ENCODE measurements around the gene CA11. TPM values are rescaled to one million over a fixed set of nuclear protein-coding genes. Genes with fewer than 3 reads are reported as not detected.
A peak's percentile ranks its signal among the peaks of the same experiment; 100 is the strongest.

CA11 gene
- total and polyA plus RNA-seq, 12 donors, result 1.8 to 24.5 (median 3.8) TPM

- Histone ChIP-seq H3K27me3 (no peaks in the 10 kb centered on the region), H3K4me1 (peaks cover 0 to 12% (median 0%) of the 10 kb centered on the region in 9 donors), H3K36me3 (no peaks in the 10 kb centered on the region), H3K4me3 (no peak overlapping the region), H3K9me3 (peaks cover 0 to 4% (median 0%) of the 10 kb centered on the region in 11 donors), H3K27ac (no peak overlapping the region)
- ATAC-seq, result no peak
- WGBS, 2 donors, result 74 to 90% methylated on average over 5 of the region's 5 CpGs
- no peak for DNase-seq
- TF ChIP-seq, protein P1, sequence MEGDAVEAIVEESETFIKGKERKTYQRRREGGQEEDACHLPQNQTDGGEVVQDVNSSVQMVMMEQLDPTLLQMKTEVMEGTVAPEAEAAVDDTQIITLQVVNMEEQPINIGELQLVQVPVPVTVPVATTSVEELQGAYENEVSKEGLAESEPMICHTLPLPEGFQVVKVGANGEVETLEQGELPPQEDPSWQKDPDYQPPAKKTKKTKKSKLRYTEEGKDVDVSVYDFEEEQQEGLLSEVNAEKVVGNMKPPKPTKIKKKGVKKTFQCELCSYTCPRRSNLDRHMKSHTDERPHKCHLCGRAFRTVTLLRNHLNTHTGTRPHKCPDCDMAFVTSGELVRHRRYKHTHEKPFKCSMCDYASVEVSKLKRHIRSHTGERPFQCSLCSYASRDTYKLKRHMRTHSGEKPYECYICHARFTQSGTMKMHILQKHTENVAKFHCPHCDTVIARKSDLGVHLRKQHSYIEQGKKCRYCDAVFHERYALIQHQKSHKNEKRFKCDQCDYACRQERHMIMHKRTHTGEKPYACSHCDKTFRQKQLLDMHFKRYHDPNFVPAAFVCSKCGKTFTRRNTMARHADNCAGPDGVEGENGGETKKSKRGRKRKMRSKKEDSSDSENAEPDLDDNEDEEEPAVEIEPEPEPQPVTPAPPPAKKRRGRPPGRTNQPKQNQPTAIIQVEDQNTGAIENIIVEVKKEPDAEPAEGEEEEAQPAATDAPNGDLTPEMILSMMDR (IDR thresholded peaks at IDR 0.05), result no peak
- intact Hi-C loops (cut with DNase I), result no loop called here
Measured at GRCh38 chr19:48651683-48652048, 5.7 kb upstream of the CA11 start.

- ATAC-seq, result no peak
- Histone ChIP-seq H3K27me3 (no peaks in the 10 kb centered on the region), H3K4me1 (peaks cover 0 to 15% (median 0%) of the 10 kb centered on the region in 9 donors), H3K4me3 (no peak overlapping the region), H3K36me3 (no peaks in the 10 kb centered on the region), H3K9me3 (peaks cover 0 to 4% (median 0%) of the 10 kb centered on the region in 11 donors), H3K27ac (no peak overlapping the region)
- intact Hi-C loops (cut with DNase I), result no loop called here
- no peak for DNase-seq
- TF ChIP-seq, protein P1 (IDR thresholded peaks at IDR 0.05), result no peak
- WGBS, 2 donors, result 91 to 93% methylated on average over 12 of the region's 12 CpGs
Measured at GRCh38 chr19:48650974-48651682, 5.1 kb upstream of the CA11 start.

DNA sequence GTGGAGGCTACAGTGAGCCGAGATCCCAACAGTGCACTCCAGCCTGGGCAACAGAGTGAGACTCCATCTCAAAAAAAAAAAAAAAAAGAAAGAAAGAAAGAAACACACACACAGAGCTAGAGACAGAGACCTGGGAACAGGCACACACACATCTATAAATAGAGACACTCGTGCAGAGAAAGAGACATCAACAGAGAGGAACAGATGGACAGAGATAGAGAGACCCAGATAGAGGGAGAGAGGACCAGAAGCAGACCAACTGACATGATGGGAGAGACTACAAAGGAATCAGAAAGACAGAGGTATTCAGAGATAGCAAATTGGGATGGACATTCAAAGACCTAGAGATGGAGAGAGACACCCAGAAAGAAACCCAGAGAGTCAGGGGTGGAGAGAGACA, 2.1 kb upstream of the CA11 start:
- TF ChIP-seq, protein P1 (IDR thresholded peaks at IDR 0.05), result no peak
- Histone ChIP-seq H3K4me1 (peaks cover 0 to 30% (median 16%) of the 10 kb centered on the region in 9 donors), H3K4me3 (no peak overlapping the region), H3K36me3 (no peaks in the 10 kb centered on the region), H3K27me3 (no peaks in the 10 kb centered on the region), H3K9me3 (peaks cover 0 to 4% (median 0%) of the 10 kb centered on the region in 11 donors), H3K27ac (no peak overlapping the region)
- DNase-seq, result no peak
- intact Hi-C loops (cut with DNase I), result loop anchor here in 8 of 10 donors (5.0 to 10.0 kb wide), 10 partner anchors 87 to 317 kb away; partner anchors contain the start of genes HSD17B14 (in 5 of the 8), FTL (in 2 of the 8), BAX (in 1 of the 8) and RASIP1 (in 1 of the 8)
- WGBS, 2 donors, result 53 to 67% methylated on average over 2 of the region's 2 CpGs
- no peak for ATAC-seq

- WGBS, 2 donors, result 13 to 35% methylated on average over 3 to 8 of the region's 10 CpGs
Measured at GRCh38 chr19:48646722-48647216, 782 bp upstream of the CA11 start.

More at GRCh38 chr19:48646722-48647216, 782 bp upstream of the CA11 start:
- TF ChIP-seq, protein P1 (IDR thresholded peaks at IDR 0.05), result no peak
- intact Hi-C loops (cut with DNase I), result loop anchor here in 8 of 10 donors (2.0 to 10.0 kb wide), 11 partner anchors 28 to 318 kb away; partner anchors contain the start of genes HSD17B14 (in 5 of the 8), FTL (in 2 of the 8), BAX (in 1 of the 8) and RASIP1 (in 1 of the 8)
- Histone ChIP-seq H3K4me3 (peak overlapping the region; percentile 33 to 65 (median 58)), H3K27ac (peak overlapping the region in 8 of 10 donors; percentile 72 to 88 (median 80)), H3K9me3 (peaks cover 0 to 4% (median 0%) of the 10 kb centered on the region in 11 donors), H3K4me1 (peaks cover 0 to 26% (median 16%) of the 10 kb centered on the region in 9 donors), H3K27me3 (no peaks in the 10 kb centered on the region), H3K36me3 (no peaks in the 10 kb centered on the region)
- DNase-seq (no peak), ATAC-seq (no peak)
